A549 (cell line): ENCODE results near the gene RETREG1. TPM values are rescaled to one million over a fixed set of nuclear protein-coding genes. Genes with fewer than 3 reads are reported as not detected.
"Not testable (repeated sequence)": the region's sequence is repeated elsewhere in the genome, so short reads cannot be mapped to it uniquely, and the experiment has no call there.

Source experiments
- ATAC-seq, 2 experiments: fragments of 200-7000 bp in 1 of 2; fragments of >200 bp in 1 of 2; cut with Nextera tagmentation in 1 of 2; cut with Tn5 transposase in 1 of 2; 3 replicates each; pipeline versions ENCODE4 v1.8.0 to v1.9.1; 2018 to 2020; ENCODE audit warnings: mild to moderate bottlenecking in 1 of 2, moderate library complexity in 1 of 2
- CTCF ChIA-PET: fragments of 300-600 bp; sonication (Branson Sonifier 250); formaldehyde crosslinking; extraction: SDS; loops from one replicate; lab custom pipeline; 2021; ENCODE audit warnings: antibody characterized with exemption, inconsistent platforms; lab: Yijun Ruan, JAX
- POLR2A ChIA-PET: fragments of 350-600 bp; formaldehyde crosslinking; extraction: SDS; loops from one replicate; lab custom pipeline; 2021; ENCODE audit warnings: antibody characterized with exemption, inconsistent platforms; lab: Yijun Ruan, JAX
- DNase-seq, 2 experiments: peaks; one replicate each; pipeline versions ENCODE4 v3.0.0 to v3.0.0-alpha.2; 2011 to 2016; ENCODE audit warnings: low read depth in 1 of 2, low spot score in 1 of 2
- FAIRE-seq: peaks from 2 replicates; lab custom pipeline; 2011; peaks lifted over from hg19 to GRCh38; lab: Jason Lieb, UNC
- H3K27ac ChIP-seq, 2 experiments: fragments of >200 bp; sonication (Bioruptor Twin); formaldehyde crosslinking; 3 replicates each; pipeline ENCODE4 v1.5.1; 2016 to 2017
- H3K4me1 ChIP-seq: fragments of >200 bp; sonication (Bioruptor Twin); formaldehyde crosslinking; 3 replicates; pipeline ENCODE4 v1.6.1; 2016
- H3K4me2 ChIP-seq: fragments of >200 bp; sonication (Bioruptor Twin); formaldehyde crosslinking; 3 replicates; pipeline ENCODE4 v1.6.1; 2016
- H3K4me3 ChIP-seq: fragments of >200 bp; sonication (Bioruptor Twin); formaldehyde crosslinking; 3 replicates; pipeline ENCODE4 v1.5.1; 2016
- H3K9me3 ChIP-seq: fragments of >200 bp; sonication (Bioruptor Twin); formaldehyde crosslinking; 3 replicates; pipeline ENCODE4 v1.6.1; 2016
- CTCF ChIP-seq: fragments of >200 bp; sonication (Bioruptor Twin); formaldehyde crosslinking; IDR thresholded peaks from 3 replicates; pipeline ENCODE4 v1.5.1; 2016
- EHF ChIP-seq: fragments of 250-450 bp; sonication (Bioruptor Pico); IDR thresholded peaks from 2 replicates; pipeline ENCODE4 v1.5.0; 2020; ENCODE audit warnings: mild to moderate bottlenecking
- EHMT2 ChIP-seq: fragments of 200-600 bp; sonication (generic); IDR thresholded peaks from 2 replicates; pipeline ENCODE4 v1.6.1; 2016; ENCODE audit warnings: antibody characterized with exemption, low read depth, mild to moderate bottlenecking, moderate library complexity
- ELK1 ChIP-seq: fragments of 150-350 bp; IDR thresholded peaks from 2 replicates; pipeline ENCODE4 v1.6.1; 2014; ENCODE audit warnings: low read depth, mild to moderate bottlenecking, low read length
- ESRRA ChIP-seq: fragments of 150-350 bp; IDR thresholded peaks from 2 replicates; pipeline ENCODE4 v1.6.1; 2014; ENCODE audit warnings: mild to moderate bottlenecking, low read length, borderline replicate concordance
- HMGXB4 ChIP-seq: fragments of 250-450 bp; sonication (Bioruptor Pico); IDR thresholded peaks from 2 replicates; pipeline ENCODE4 v1.5.0; 2021; ENCODE audit warnings: mild to moderate bottlenecking, moderate library complexity, borderline replicate concordance
- HOXB13 ChIP-seq: fragments of 250-450 bp; sonication (Bioruptor Pico); IDR thresholded peaks from 2 replicates; pipeline ENCODE4 v1.5.0; 2020; ENCODE audit warnings: low read depth, mild to moderate bottlenecking, moderate library complexity
- JUNB ChIP-seq: fragments of >200 bp; sonication (Bioruptor Twin); formaldehyde crosslinking; IDR thresholded peaks from 2 replicates; pipeline ENCODE4 v1.6.1; 2016
- MAX ChIP-seq: IDR thresholded peaks from 2 replicates; pipeline ENCODE4 v1.6.1; 2012
- MAZ ChIP-seq: fragments of 150-350 bp; IDR thresholded peaks from 2 replicates; pipeline ENCODE4 v1.6.1; 2014; ENCODE audit warnings: antibody characterized with exemption, low read depth, low read length, borderline replicate concordance
- NFE2L2 ChIP-seq: fragments of 150-350 bp; conservative IDR thresholded peaks from 2 replicates; pipeline ENCODE4 v1.6.1; 2014; ENCODE audit warnings: low read length
- PBX3 ChIP-seq: IDR thresholded peaks from 2 replicates; pipeline ENCODE4 v1.6.1; 2012
- PHF8 ChIP-seq: fragments of 200-600 bp; sonication (generic); IDR thresholded peaks from 2 replicates; pipeline ENCODE4 v1.6.1; 2016; ENCODE audit warnings: low read depth, mild to moderate bottlenecking, antibody characterized with exemption, moderate library complexity, borderline replicate concordance
- USF2 ChIP-seq: fragments of 450-650 bp; IDR thresholded peaks from 2 replicates; pipeline ENCODE4 v1.6.1; 2014; ENCODE audit warnings: antibody characterized with exemption
- ZNF302 ChIP-seq: fragments of 250-450 bp; sonication (Bioruptor Pico); IDR thresholded peaks from 2 replicates; pipeline ENCODE4 v1.9.0; 2021; ENCODE audit warnings: inconsistent platforms, mild to moderate bottlenecking, moderate library complexity
- ZSCAN20 ChIP-seq: fragments of 250-450 bp; sonication (Bioruptor Pico); IDR thresholded peaks from 2 replicates; pipeline ENCODE4 v1.8.0; 2022; ENCODE audit warnings: mild to moderate bottlenecking, moderate library complexity
- WGBS: methylation state at CpG from one replicate; pipeline ENCODE4 v1.1.6; 2017; ENCODE audit errors: missing lambda C conversion rate; 5-methylcytosine and 5-hydroxymethylcytosine counted together
- polyA plus RNA-seq, 4 experiments: library from polyadenylated mRNA; depleted of rRNA in 3 of 4; stranded (reverse); fragments of >200 nt; fragmentation: RNase III in 1 of 4; extraction: RNeasy Plus Mini Kit Qiagen cat#74134 plus additional on column Dnase treatment in 1 of 4; gene quantifications; 2 replicates in 3 of 4; 3 replicates in 1 of 4; pipeline ENCODE4 v1.2.3, GENCODE V29; 2011 to 2017

The RETREG1 gene
- polyA plus RNA-seq, 2 of the 4 experiments (the other 2 are of a cell fraction): 2.1 to 3.4 TPM

- H3K9me3 ChIP-seq, POLR2A ChIA-PET, FAIRE-seq, DNase-seq, H3K27ac ChIP-seq, ATAC-seq, H3K4me1 ChIP-seq, CTCF ChIA-PET, H3K4me3 ChIP-seq, H3K4me2 ChIP-seq: not testable (repeated sequence)
- 19% methylated on average over 2 of the region's 2 CpGs for WGBS
These were observed 5.9 kb downstream of the RETREG1 start for GRCh38 chr5:16610896-16611295.

- POLR2A ChIA-PET: no interaction called here
- Histone ChIP-seq H3K4me1 (no peaks in the 10 kb centered on the region), H3K27ac (no peak overlapping the region), H3K4me3 (no peak overlapping the region), H3K9me3 (no peaks in the 10 kb centered on the region), H3K4me2 (no peak overlapping the region)
- no peak for ATAC-seq
- CTCF ChIA-PET: no interaction called here
- 82% methylated on average over 9 of the region's 9 CpGs for WGBS
- FAIRE-seq: no peak
- TF ChIP-seq JUNB: no peak
- no peak for TF ChIP-seq PHF8
- no peak for TF ChIP-seq MAX
- no peak for TF ChIP-seq HOXB13 (CRISPR knock-in tag)
- TF ChIP-seq ZNF302 (CRISPR knock-in tag): no peak
- no peak for TF ChIP-seq CTCF
- TF ChIP-seq PBX3: no peak
- no peak for TF ChIP-seq ESRRA
- no peak for DNase-seq
These were observed 7.4 kb downstream of the RETREG1 start for GRCh38 chr5:16609412-16609811.

- ChIA-PET CTCF (no interaction called here), POLR2A (no interaction called here)
- TF ChIP-seq ZSCAN20 (CRISPR knock-in tag): no peak
- TF ChIP-seq EHF (CRISPR knock-in tag): no peak
- TF ChIP-seq EHMT2: no peak
- TF ChIP-seq ELK1: no peak
- no peak for TF ChIP-seq MAZ
- no peak for TF ChIP-seq PHF8
- no peak for TF ChIP-seq HMGXB4
- TF ChIP-seq NFE2L2: no peak
- TF ChIP-seq MAX: no peak
- no peak for TF ChIP-seq ZNF302 (CRISPR knock-in tag)
- TF ChIP-seq USF2: no peak
- no peak overlapping the region for H3K4me3 ChIP-seq
- no peak overlapping the region for H3K27ac ChIP-seq
- WGBS: 50% methylated on average over 1 of the region's 1 CpG
- DNase-seq (no peak), FAIRE-seq (no peak), ATAC-seq (no peak)
- H3K9me3 ChIP-seq: no peaks in the 10 kb centered on the region
- no peaks in the 10 kb centered on the region for H3K4me1 ChIP-seq
- H3K4me2 ChIP-seq: no peak overlapping the region
These were observed 10.2 kb downstream of the RETREG1 start for GRCh38 chr5:16606628-16607027.
